ENCODE measurements around the gene MTG2.

The MTG2 gene

DNA sequence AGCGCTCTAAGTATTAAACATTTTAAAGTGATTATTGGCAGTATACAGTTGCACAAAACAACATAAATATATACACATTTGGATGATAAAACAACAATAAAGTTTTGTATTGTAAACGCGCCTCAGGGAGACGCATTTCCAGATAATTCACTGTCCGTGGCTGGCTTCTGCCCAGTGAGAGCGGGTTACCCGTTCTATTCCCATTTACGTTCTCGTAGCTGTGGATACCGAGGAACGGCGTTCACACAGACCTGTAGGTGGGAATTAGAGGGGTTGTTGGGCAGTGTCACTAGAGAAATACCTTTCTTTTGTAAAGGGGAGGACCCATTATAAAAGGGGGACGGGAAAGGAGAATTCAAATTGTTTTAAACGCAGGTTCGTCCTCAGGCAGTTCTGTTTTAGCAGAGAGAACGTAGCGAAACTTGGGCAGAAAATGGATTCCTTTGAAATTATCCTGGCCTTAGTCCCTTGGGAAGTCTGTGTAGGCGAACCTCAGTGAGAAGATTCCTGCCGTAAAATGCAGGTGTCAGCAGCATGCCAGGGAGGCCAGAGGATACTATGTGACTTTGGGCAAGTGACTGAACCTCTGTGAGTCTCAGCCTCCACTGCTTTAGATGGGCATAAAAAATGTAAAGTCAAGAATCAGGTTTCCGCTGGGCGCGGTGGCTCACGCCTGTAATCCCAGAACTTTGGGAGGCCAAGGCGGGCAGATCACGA, 756 bp downstream of the MTG2 start (continued):
- TF ChIP-seq ZNF132 (tag by site-specific recombination; IDR thresholded peaks at IDR 0.05; ENCODE audit: borderline replicate concordance) = no peak
- TF ChIP-seq, protein P1, sequence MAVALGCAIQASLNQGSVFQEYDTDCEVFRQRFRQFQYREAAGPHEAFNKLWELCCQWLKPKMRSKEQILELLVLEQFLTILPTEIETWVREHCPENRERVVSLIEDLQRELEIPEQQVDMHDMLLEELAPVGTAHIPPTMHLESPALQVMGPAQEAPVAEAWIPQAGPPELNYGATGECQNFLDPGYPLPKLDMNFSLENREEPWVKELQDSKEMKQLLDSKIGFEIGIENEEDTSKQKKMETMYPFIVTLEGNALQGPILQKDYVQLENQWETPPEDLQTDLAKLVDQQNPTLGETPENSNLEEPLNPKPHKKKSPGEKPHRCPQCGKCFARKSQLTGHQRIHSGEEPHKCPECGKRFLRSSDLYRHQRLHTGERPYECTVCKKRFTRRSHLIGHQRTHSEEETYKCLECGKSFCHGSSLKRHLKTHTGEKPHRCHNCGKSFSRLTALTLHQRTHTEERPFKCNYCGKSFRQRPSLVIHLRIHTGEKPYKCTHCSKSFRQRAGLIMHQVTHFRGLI (tag by site-specific recombination; IDR thresholded peaks at IDR 0.05) = no peak
- TF ChIP-seq ZNF529 (tag by site-specific recombination; IDR thresholded peaks at IDR 0.05; ENCODE audit: insufficient replicate concordance) = no peak
- TF ChIP-seq MYNN (tag by site-specific recombination; IDR thresholded peaks at IDR 0.05; ENCODE audit: borderline replicate concordance) = no peak

DNA sequence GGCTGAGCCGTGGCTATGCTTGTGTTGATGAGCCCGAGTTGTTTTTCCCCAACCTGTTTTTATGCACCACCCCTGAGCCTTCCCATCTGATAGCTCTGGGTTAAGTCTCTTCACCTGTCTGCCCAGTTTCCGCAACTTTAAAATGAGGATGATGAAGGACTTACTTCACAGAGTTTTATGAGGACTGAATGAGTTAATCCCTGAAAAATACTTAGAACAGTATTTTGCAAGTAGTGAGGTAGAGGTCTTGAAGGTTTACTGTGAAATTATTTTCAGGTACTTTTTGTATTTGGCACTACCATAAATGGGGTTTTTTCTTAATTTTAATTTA, 3.2 kb downstream of the MTG2 start:
- CTCF ChIA-PET = no interaction called here

DNA sequence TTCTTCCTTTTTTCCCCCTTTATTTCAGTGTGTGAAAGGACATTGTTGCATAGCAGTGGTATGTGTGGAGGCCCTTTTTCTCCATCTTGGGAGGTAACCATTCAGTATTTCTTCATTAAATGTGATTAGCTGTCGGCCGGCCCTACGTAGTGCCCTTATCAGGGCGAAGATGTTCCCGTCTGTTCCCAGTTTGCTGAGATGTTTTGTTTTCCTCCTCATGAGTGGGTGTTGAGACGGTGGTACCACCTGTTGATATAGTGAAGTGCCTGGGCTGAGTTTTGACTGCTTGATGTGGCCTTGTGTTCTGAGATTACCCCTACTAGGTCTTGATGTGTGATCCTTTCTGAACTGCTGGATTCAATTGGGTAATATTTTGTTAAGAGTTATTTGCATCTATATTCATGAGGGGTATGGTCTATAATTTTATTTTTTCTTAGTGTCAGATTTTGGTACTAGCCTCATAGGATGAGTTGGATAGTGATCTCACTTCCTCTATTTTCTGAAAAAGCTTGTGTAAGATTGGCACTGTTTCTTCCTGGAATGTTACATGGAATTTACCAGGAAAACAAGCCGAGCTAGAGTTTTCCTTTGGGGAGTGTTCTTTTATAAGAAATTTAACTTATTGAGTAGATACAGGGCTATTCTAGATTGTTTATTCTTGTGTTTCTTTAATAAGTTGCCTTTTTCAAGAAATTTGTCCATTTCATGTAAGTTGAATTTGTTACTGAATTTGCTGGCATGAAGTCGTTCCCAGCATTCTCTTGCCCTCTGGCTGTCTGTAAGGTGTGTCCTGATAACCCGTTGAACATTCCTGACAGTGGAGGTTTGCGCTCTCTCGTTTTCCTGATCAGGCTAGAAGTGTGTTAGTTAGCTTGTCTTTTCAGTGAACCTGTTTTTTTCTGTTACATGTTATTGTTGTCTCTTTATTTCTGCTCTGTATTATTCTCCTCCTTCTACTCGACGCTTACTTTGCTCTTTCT, 4.3 kb downstream of the MTG2 start:
- Histone ChIP-seq H3K27ac (ENCODE audit: extremely low read depth, low read depth, low read length) (no peak overlapping the region), H3K36me3 (ENCODE audit: control insufficient read depth in 2 of 2, insufficient read depth in 1 of 2, low read length in 2 of 2) (peaks cover 14 to 28% of the 10 kb centered on the region in 2 experiments; a peak in 2 of 3 replicates), H3K4me3 (ENCODE audit: low read depth, low read length) (no peak overlapping the region), H3K9me3 (ENCODE audit: control insufficient read depth, insufficient read depth, low read depth, low read length) (no peaks in the 10 kb centered on the region), H3K4me1 (ENCODE audit: control insufficient read depth, insufficient read depth, low read length) (no peaks in the 10 kb centered on the region)
- CTCF ChIA-PET = interaction anchor here (0.7 to 1.6 kb wide), 4 partner anchors 57 to 627 kb away, joined by 3 to 4 read pairs (median 3); no protein-coding TSS in a partner anchor
- POLR2A ChIA-PET = interaction anchor here (0.6 kb wide), 1 partner anchor 49 kb away, joined by 7 read pairs; no protein-coding TSS in a partner anchor
- TF ChIP-seq ZNF558 (tag by site-specific recombination; IDR thresholded peaks at IDR 0.05) (no peak), YY1 (tag by site-specific recombination; IDR thresholded peaks at IDR 0.05) (no peak), ZNF626 (tag by site-specific recombination; IDR thresholded peaks at IDR 0.05) (no peak), ZNF239 (tag by site-specific recombination; IDR thresholded peaks at IDR 0.05) (no peak), SCRT1 (tag by site-specific recombination; IDR thresholded peaks at IDR 0.05; ENCODE audit: borderline replicate concordance) (peak; percentile 96), ZBTB17 (tag by site-specific recombination; IDR thresholded peaks at IDR 0.05) (peak; percentile 6; the same call in 1 of the 2 replicates), GLI4 (tag by site-specific recombination; IDR thresholded peaks at IDR 0.05) (no peak), BCL11A (tag by site-specific recombination; IDR thresholded peaks at IDR 0.05; ENCODE audit: low read depth) (no peak), ZNF157 (tag by site-specific recombination; IDR thresholded peaks at IDR 0.05) (no peak), ZNF221 (tag by site-specific recombination; IDR thresholded peaks at IDR 0.05; ENCODE audit: borderline replicate concordance) (no peak), SCRT2 (tag by site-specific recombination; IDR thresholded peaks at IDR 0.05) (peak; percentile 99), ZNF610 (tag by site-specific recombination; IDR thresholded peaks at IDR 0.05; ENCODE audit: borderline replicate concordance) (no peak)
- TF ChIP-seq, protein P2, sequence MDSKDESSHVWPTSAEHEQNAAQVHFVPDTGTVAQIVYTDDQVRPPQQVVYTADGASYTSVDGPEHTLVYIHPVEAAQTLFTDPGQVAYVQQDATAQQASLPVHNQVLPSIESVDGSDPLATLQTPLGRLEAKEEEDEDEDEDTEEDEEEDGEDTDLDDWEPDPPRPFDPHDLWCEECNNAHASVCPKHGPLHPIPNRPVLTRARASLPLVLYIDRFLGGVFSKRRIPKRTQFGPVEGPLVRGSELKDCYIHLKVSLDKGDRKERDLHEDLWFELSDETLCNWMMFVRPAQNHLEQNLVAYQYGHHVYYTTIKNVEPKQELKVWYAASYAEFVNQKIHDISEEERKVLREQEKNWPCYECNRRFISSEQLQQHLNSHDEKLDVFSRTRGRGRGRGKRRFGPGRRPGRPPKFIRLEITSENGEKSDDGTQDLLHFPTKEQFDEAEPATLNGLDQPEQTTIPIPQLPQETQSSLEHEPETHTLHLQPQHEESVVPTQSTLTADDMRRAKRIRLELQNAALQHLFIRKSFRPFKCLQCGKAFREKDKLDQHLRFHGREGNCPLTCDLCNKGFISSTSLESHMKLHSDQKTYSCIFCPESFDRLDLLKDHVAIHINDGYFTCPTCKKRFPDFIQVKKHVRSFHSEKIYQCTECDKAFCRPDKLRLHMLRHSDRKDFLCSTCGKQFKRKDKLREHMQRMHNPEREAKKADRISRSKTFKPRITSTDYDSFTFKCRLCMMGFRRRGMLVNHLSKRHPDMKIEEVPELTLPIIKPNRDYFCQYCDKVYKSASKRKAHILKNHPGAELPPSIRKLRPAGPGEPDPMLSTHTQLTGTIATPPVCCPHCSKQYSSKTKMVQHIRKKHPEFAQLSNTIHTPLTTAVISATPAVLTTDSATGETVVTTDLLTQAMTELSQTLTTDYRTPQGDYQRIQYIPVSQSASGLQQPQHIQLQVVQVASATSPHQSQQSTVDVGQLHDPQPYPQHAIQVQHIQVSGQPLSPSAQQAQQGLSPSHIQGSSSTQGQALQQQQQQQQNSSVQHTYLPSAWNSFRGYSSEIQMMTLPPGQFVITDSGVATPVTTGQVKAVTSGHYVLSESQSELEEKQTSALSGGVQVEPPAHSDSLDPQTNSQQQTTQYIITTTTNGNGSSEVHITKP (tag by site-specific recombination; IDR thresholded peaks at IDR 0.05) = 0 out of 2 replicates have a peak, but pooled peaks have one; percentile 13

More for the DNA sequence above, 3.2 kb downstream of the MTG2 start:
- no peak overlapping the region for H3K27ac ChIP-seq (ENCODE audit: extremely low read depth, low read depth, low read length)
- H3K4me3 ChIP-seq (ENCODE audit: low read depth, low read length) = no peak overlapping the region
- peaks cover 14 to 18% of the 10 kb centered on the region in 2 experiments; a peak in 2 of 3 replicates for H3K36me3 ChIP-seq (ENCODE audit: control insufficient read depth in 2 of 2, insufficient read depth in 1 of 2, low read length in 2 of 2)
- TF ChIP-seq, protein P3, sequence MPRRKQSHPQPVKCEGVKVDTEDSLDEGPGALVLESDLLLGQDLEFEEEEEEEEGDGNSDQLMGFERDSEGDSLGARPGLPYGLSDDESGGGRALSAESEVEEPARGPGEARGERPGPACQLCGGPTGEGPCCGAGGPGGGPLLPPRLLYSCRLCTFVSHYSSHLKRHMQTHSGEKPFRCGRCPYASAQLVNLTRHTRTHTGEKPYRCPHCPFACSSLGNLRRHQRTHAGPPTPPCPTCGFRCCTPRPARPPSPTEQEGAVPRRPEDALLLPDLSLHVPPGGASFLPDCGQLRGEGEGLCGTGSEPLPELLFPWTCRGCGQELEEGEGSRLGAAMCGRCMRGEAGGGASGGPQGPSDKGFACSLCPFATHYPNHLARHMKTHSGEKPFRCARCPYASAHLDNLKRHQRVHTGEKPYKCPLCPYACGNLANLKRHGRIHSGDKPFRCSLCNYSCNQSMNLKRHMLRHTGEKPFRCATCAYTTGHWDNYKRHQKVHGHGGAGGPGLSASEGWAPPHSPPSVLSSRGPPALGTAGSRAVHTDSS (tag by site-specific recombination; IDR thresholded peaks at IDR 0.05) = peak; percentile 76
- no peak for TF ChIP-seq KLF7 (tag by site-specific recombination; IDR thresholded peaks at IDR 0.05; ENCODE audit: borderline replicate concordance)
- TF ChIP-seq ZNF596 (tag by site-specific recombination; IDR thresholded peaks at IDR 0.05) = no peak
- TF ChIP-seq, protein P4, sequence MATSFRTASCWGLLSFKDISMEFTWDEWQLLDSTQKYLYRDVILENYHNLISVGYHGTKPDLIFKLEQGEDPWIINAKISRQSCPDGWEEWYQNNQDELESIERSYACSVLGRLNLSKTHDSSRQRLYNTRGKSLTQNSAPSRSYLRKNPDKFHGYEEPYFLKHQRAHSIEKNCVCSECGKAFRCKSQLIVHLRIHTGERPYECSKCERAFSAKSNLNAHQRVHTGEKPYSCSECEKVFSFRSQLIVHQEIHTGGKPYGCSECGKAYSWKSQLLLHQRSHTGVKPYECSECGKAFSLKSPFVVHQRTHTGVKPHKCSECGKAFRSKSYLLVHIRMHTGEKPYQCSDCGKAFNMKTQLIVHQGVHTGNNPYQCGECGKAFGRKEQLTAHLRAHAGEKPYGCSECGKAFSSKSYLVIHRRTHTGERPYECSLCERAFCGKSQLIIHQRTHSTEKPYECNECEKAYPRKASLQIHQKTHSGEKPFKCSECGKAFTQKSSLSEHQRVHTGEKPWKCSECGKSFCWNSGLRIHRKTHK (tag by site-specific recombination; IDR thresholded peaks at IDR 0.05) = no peak
- H3K9me3 ChIP-seq (ENCODE audit: control insufficient read depth, insufficient read depth, low read depth, low read length) = no peaks in the 10 kb centered on the region
- H3K4me1 ChIP-seq (ENCODE audit: control insufficient read depth, insufficient read depth, low read length) = no peaks in the 10 kb centered on the region
- POLR2A ChIA-PET = no interaction called here
